Cardiac septum (tissue), 1 donor: ENCODE results near the gene ZNF611. TPM values are rescaled to one million over a fixed set of nuclear protein-coding genes. Genes with fewer than 3 reads are reported as not detected.
A peak's percentile ranks its signal among the peaks of the same experiment; 100 is the strongest.
"Not testable (repeated sequence)": the region's sequence is repeated elsewhere in the genome, so short reads cannot be mapped to it uniquely, and the experiment has no call there.

Experiments used
- DNase-seq: peaks from one replicate; pipeline ENCODE4 v3.0.0-alpha.2; 2020; ENCODE audit warnings: low spot score
- intact Hi-C: fragments of 100-400 bp; cut with DNase I; formaldehyde crosslinking; loops from one replicate; pipeline ENCODE4 v1.14.0; 2022
- total RNA-seq: library from RNA; stranded (reverse); fragmentation: NEBNext Ultra II Directional; extraction: Animal tissue kit (Norgen Biotek cat#: 25700); gene quantifications from one replicate; pipeline ENCODE4 v1.2.1, GENCODE V29; 2021
- donor health status: DM: no; HTN: no; CAD: no.

Gene ZNF611
- total RNA-seq, 1 donor from 2014 or later = 6.8 TPM

DNA sequence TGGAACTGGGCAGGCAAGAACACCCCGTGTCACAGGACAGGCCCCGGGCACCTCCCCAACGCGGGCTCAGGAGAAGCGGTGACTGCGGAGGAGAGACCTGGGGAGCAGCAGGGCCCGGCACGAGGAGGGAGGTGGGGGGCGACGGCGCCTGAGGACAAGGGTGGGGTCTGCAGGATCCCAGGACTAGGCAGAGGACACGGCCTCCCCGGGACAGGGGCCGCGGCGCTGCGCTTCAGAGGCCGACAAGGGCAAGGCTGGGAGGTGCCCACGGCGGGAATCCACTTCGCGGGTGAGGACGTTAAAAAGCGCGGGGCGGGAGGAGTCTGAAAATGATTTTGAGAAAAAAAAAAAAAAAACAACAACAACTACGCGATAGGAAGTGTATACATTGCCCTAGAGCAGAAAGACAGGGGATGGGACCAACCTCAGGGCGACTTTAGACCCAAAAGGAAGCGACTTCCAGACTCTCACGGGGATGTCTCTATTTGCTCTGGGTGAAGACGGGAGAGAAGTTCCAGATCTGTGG is 44.9 kb downstream of the ZNF611 start:
- intact Hi-C loops = loop anchor here (2.0 kb wide), 1 partner anchor 45 kb away; the partner anchor contains the start of gene ZNF611
- DNase-seq = peak; percentile 78

DNA sequence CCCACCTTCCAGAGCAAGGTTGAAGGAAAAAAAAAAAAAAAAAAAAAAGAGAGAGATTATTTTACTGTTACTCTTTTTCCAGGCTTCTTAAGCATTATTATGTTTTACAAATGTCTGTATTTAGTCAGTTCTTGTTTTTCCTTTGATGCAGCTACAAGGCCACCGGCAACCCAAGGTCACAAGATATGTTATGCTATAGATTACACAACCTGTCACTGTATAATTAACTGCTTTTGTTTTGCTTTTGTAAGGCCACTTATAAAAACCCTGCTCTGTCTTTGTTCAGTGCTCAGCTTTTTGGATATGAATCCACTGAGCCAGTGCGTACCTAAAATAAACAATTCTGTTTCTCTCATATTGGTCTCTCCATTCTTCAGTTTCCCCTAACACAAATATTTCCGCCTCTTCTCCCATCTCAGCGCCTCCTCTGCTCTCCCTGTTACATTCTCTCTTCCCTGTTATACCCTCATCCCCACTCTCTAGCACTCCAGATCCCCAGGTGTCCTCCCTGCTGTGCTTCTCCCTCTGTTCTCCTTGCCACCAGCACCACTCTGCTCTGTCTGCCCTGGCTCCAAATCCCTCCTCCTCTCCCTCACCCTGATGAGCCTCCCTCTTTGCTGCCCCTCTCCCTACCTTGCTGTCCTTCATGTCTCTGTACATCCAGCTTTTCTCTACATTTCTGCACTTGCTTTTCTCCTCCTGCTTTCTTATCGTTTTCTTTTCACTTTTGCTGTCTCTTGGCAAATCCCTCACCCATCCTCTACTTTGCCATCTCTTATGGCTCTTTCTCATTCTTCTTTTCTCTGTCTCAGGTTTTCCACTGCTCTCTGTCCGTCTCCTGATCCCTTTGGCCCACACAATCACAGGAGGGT is 45.7 kb downstream of the ZNF611 start:
- intact Hi-C loops = not testable (repeated sequence)

GRCh38 chr19:52688335-52688734 is 46.5 kb downstream of the ZNF611 start:
- DNase-seq = no peak
- intact Hi-C loops = no loop called here

More for the DNA sequence above, 45.7 kb downstream of the ZNF611 start:
- not testable (repeated sequence) for DNase-seq

DNA sequence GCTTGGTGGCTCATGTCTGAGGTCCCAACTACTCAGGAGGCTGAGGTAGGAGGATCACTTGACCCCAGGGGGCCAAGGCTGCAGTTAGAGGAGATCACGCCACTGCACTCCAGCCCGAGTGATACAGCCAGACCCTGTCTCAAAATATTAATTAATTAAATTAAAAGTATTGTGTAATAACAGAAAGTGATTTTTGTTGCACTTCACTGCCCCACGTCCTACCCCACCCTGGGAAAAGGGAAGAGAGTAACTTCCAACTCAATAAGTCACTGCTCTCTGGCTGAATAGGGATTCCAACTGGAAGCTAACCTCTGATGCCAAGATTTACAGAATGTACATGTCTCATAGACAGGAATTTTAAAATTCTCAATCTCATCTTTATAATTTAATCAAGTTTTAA is 47.2 kb downstream of the ZNF611 start:
- no peak for DNase-seq
- intact Hi-C loops = no loop called here

DNA sequence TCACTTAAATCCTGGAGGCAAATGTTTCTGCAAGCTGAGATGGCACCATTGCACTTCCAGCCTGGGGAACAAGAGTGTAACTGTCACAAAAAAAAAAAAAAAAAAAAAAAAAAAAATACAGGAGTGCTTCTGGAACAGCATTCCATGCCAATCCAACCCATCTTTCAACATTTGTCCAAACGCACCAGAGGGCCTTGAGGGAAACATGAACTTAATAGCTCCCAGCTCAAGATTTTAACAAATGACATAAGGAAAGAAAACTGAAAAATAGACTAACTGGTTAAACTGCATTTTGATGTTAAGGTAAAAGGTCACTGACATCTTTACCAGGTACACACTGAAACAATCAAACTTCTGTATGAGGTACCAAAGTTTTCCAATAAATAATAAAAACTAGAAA is 49.0 kb downstream of the ZNF611 start:
- no peak for DNase-seq
- intact Hi-C loops = no loop called here

DNA sequence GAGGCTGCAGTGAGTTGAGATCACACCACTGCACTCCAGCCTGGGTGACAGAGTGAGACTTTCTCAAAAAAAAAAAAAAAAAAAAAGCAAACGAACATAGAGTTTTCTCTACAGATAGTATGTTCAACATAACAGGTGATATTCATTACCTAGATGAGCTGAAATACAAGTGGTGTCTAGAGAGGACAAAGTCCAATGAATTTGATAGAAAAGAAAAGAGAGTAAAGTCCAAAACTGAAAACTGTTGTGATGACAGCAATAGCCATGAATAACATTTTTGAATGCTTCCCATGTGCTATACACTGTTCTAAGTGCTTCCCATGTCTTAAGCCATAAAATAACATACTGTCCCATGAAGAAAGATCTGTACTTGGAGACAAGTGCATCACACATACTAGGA is 53.6 kb downstream of the ZNF611 start:
- intact Hi-C loops, DNase-seq: not testable (repeated sequence)

DNA sequence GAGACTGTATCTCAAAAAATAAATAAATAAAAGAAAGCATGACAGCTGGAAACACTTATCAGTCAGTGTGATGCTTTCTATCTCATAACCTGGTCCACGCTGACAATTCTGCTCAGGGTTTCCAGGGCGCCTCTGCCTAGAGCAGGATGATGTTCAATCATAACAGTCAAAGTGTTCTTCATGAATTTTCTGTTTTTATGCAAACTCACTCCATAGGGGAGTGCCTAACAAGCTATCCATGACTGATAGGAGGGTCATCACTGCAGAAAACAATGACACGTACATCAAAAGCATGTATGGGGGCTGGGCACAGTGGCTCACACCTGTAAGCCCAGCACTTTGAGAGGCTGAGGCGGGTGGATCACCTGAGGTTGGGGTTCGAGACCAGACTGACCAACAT is 55.2 kb downstream of the ZNF611 start:
- intact Hi-C loops = no loop called here
- DNase-seq = no peak

GRCh38 chr19:52675239-52675638 is 59.6 kb downstream of the ZNF611 start:
- DNase-seq, intact Hi-C loops: not testable (repeated sequence)

DNA sequence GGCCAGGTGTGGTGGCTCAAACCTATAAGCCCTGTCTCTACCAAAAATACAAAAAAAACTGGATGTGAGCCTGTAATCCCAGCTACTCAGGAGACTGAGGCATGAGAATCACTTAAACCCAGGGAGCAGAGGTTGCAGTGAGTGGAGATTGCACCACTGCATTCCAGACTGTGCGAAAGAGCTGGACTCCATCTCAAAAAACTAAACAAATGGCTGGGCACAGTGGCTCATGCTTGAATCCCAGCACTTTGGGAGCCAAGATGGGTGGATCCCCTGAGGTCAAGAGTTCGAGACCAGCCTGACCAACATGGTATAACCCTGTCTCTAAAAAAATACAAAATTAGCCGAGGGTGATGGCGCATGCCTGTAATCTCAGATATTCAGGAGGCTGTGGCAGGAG is 61.8 kb downstream of the ZNF611 start:
- intact Hi-C loops = no loop called here
- no peak for DNase-seq

DNA sequence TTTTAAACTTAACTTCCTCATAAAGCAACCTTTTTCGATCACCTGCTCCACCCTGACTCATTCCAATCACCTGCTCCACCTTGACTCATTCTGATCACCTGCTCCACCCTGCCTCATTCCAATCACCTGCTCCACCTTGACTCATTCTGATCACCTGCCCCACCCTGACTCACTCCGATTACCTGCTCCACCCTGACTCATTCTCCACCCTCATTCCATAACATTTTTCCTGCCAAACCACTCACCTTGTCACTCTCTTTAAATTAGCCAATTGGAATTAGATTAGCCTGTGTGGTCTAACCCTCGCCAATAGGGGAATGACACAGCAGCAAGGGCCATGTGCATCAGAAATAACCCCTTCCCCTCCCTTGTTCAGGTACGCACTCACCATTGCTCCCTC is 64.8 kb downstream of the ZNF611 start:
- intact Hi-C loops = no loop called here

GRCh38 chr19:52669586-52669985 is 65.3 kb downstream of the ZNF611 start:
- no peak for DNase-seq
- intact Hi-C loops = no loop called here

More for the DNA sequence above, 64.8 kb downstream of the ZNF611 start:
- DNase-seq = no peak

DNA sequence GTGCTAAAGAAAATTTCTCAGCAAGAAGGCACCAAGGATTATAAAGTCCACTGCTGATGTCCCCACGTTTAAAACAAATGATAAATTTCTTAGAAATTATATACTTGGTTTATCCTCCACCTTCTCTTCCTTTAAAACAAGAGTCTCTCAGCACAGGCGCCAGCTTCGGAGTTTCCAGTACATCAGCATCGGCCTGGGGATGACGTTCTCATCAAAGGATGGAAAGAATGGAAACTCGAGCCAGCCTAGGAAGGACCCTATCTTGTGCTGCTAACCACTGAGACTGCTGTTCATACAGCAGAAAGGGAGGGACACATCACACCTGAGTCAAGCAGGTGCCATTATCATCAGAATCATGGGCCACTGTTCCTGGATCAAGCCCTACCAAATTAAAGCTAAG is 66.9 kb downstream of the ZNF611 start:
- intact Hi-C loops = no loop called here

GRCh38 chr19:52666506-52666905 is 68.3 kb downstream of the ZNF611 start:
- no peak for DNase-seq
- intact Hi-C loops = no loop called here

More for the DNA sequence above, 66.9 kb downstream of the ZNF611 start:
- DNase-seq = no peak

GRCh38 chr19:52665529-52665928 is 69.3 kb downstream of the ZNF611 start:
- DNase-seq = no peak
- intact Hi-C loops = no loop called here

GRCh38 chr19:52665027-52665426 is 69.8 kb downstream of the ZNF611 start:
- intact Hi-C loops = no loop called here
- DNase-seq = no peak

DNA sequence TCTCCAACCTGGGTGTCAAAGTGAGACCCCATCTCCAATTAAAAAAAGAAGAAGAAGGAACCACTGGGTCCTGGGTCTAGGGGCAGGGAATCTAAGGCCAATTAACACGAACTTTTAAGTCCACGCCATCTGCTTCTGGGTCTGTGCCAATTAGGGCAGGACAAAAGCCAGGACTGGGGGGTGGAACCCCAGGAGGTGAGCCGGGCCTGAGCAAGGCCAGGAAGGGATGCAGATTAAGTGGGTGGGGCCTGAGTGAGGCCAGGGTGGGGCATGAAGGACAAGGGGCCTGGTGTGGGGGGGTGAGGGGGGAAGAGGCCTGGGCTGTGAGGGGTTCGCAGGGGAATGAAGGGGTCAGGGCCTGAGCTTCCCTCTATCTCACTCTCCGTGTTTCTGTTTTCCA is 70.4 kb downstream of the ZNF611 start:
- intact Hi-C loops = no loop called here
- DNase-seq = no peak

DNA sequence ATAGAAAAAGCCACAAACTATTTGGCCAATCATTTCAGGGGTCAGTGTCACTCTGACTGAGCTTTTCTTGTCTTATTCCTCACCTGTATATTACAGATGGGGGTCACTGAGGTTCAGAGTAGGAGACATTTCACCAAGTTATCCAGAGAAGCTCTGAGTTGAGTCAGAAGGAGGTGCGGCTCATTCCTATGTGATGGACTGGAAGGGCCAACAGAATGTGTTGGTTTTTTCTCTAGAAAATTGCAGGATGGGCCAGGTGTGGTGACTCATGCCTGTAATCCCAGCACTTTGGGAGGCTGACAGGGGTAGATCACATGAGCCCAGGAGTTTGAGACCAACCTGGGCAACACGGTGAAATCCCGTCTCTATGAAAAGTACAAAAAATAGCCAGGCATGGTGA is 72.2 kb downstream of the ZNF611 start:
- intact Hi-C loops = no loop called here
- DNase-seq = no peak

- intact Hi-C loops = no loop called here
Measured at GRCh38 chr19:52660981-52661380, 73.9 kb downstream of the ZNF611 start.

DNA sequence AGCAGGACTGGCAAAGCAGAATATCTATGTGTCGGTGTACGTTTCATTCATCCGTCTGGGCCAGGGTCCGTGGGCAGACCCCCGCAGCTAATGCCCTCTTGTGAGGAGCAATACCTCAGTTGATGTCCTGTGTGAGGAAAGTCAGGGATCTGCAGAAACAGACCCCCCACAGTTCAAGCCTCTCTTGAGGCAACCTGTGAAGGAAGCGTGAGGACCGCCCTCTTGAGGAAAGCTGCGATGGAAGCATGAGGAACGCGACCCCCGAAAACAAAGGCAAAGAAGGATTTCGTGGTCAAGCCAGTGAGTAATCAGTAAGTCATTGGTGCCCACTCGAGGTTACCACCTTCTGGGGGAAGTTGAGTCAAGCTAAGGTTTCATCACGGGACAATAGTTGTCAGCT is 75.8 kb downstream of the ZNF611 start:
- intact Hi-C loops = no loop called here
- no peak for DNase-seq

More at GRCh38 chr19:52660981-52661380, 73.9 kb downstream of the ZNF611 start:
- DNase-seq = no peak

DNA sequence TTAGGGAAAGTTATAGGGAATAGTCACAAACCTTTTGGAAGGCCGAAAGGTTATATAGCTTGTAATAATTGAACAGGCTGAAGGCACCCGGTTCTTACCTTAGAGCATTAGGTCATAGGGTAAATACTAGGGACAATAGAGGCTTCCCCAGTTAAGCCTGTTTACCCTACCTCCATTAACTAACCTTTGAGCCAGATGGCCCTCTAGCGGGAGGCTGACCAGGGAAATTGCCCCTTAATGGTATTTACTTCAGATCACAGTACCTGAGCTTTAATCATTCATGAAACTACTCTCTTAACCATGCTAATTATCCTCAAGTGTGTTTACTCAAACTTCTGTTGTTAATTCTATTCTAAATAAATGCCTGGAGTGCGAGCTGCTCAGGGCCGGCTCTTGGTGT is 76.2 kb downstream of the ZNF611 start:
- no peak for DNase-seq
- intact Hi-C loops = no loop called here

DNA sequence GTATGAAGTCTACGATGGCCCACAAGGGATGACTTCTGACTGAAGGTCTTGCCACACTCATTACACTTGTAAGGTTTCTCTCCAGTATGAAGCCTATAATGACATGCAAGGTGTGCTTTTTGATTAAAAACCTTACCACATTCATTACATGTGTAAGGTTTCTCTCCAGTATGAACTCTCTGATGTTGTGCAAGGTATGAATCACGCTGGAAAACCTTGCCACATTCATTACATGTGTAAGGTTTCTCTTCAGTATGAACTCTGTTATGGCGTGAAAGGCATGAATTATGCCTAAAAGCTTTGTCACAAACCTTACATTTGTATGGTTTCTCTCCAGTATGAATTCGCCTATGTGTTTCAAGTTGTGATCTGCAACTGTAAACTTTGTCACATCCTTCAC is 81.7 kb downstream of the ZNF611 start:
- DNase-seq = no peak
- intact Hi-C loops = no loop called here
